HG03460 (cell line): ENCODE results near the gene PRELID1.
A peak's percentile ranks its signal among the peaks of the same experiment; 100 is the strongest.
"Not testable (repeated sequence)": the region's sequence is repeated elsewhere in the genome, so short reads cannot be mapped to it uniquely, and the experiment has no call there.

Experiments used
- ATAC-seq: cut with Tn5 transposase; IDR thresholded peaks from one replicate; pipeline ENCODE4 v1.9.1; 2021; ENCODE audit not compliant: unreplicated experiment

The PRELID1 gene

DNA sequence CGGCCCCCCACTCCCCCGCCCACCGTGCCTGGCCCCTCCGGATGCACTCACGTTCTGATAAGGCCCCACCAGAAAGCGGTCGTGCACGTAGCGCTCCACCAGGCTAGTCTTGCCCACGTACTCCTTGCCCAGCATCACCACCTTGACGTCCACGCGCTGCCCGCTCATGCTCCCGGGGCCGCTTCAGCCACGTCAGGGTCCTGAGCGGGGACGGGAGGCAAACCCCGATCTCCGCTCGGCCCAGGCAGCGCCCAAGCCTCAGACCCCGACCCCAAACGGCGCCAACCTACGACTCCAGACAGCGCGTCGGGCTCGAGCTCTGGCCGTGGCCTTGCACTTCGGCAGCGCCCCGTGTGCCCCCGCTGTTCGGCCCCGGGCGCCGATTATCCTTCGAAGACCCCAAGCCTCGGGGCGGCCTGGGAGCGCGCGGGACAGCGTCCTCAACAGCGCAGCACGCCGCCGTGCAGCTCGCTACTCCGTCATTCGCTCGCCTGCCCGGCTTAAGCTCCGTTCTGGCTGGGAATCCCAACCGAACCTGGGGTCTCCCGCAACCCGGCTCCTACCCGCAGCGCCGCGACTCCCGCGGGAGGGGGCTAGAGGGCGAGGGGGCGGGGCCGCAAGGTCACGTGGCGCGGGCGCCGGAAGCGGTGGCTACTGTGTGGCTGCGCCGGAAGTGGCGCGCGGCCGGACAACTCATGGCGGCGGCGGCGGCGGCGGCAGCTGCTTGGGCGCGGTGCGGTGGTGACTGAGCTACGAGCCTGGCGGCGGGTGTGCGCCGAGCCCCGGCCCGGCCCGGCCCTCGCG, at the start of gene PRELID1, which contains the start of gene RAB24:
PRELID1 (plus strand) TSS at position 679 of the 804 bp plus-strand sequence. CDS start 187 bp downstream, outside the sequence.
RAB24 (minus strand) TSS at position 599 of the 804 bp plus-strand sequence; CDS start at position 168, 431 bp downstream.
- ATAC-seq: peak; percentile 55

DNA sequence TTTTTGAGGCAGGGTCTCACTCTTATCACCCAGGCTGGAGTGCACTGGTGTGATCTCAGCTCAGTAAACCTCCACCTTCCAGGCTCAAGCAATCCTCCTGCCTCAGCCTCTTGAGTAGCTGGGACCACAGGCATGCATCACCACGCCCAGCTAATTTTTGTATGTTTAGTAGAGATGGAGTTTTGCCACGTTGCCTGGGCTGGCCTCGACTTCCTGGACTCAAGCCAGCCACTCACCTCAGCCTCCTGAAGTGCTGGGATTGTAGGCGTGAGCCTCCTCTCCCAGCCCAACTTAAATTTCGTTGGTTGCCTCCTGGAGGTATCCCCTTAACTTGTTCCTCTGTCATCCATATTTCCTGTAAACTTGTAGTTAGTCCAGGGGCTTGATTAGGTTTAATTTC, 47.3 kb upstream of the PRELID1 start:
- no peak for ATAC-seq

GRCh38 chr5:177258711-177259110, 44.9 kb upstream of the PRELID1 start:
- ATAC-seq: not testable (repeated sequence)

DNA sequence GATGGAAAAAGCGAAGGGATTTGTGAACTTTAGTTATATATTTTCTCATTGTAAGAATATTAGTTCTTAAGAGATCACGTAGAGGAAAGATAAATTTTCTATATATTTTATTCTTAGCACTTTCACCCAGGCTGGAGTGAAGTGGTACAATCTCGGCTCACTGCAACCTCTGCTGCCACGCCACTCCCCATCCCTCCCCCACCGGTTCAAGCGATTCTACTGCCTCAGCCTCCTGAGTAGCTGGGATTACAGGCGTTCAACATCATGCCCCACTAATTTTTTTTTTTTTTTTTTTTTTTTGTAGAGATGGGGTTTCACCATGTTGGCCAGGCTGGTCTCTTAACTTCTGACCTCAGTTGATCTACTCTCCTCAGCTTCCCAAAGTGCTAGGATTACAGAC, 42.6 kb upstream of the PRELID1 start:
- no peak for ATAC-seq

DNA sequence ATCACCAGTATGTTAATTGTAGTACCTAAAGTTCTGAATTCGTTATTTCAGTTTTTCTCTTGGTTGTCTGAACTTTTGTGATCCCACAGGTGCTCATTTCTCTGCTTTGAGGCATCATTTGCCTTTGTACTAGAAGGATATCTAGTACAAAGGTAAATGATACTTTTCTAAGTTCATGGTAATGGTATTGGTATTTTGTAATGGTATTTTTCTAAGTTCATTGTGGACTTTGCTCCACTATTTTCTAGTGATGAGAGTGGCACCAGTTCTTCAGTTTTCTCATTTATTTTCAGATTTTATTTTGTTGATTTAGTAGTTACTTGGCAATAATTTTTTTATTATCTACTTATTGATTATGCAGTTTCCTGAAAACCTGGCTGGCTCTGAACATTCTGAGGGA, 42.1 kb upstream of the PRELID1 start:
- no peak for ATAC-seq

GRCh38 chr5:177264178-177264577, 39.4 kb upstream of the PRELID1 start:
- no peak for ATAC-seq

GRCh38 chr5:177265395-177265794, 38.2 kb upstream of the PRELID1 start:
- ATAC-seq: no peak

DNA sequence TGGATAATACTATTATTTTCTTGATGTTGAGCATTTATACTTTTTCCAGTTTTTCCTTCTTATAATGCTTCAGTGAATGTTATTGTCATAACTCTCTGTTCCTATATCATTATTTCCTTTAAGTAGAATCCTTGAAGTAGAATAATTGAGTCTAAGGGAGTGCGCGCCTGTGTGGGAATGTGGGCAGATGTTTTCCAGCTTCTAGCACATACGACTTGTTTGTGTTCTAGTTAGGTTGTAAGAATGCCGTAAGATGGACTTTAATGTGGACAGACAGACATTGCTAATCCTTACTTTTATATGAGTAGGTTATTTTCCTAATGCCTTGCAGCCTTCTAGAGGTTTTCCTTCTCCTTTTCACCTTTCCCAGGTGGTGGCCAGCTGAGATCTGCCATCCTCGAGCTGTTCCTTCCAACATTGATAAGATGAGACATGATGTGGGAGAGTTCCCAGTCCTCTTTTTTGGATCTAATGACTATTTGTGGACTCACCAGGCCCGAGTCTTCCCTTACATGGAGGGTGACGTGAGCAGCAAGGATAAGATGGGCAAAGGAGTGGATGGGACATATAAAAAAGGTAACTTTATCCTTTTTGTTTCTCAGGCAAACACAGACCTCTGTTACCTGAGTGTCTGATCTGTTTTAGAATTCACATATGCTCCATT, 34.2 kb upstream of the PRELID1 start:
- no peak for ATAC-seq

GRCh38 chr5:177269976-177270375, 33.6 kb upstream of the PRELID1 start:
- ATAC-seq: no peak

DNA sequence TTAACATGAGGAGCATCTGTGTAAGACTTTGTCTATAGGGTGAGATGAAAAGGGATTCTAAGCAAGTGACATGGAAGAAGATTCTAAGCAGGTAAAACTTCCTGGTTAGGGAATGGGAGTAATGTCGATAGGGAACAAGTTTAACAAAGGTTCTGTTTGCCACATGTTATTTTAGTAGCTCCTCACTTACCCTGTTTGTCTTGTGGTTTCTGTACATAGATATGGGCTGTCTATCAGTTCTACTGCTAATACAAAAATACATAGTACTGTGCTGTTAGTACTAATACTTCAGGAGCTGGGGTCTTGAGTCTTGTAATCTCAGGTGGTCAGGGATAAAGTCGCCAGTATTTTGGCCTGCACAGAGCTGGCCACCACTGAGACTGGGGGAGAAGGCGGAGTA, 32.9 kb upstream of the PRELID1 start:
- no peak for ATAC-seq

DNA sequence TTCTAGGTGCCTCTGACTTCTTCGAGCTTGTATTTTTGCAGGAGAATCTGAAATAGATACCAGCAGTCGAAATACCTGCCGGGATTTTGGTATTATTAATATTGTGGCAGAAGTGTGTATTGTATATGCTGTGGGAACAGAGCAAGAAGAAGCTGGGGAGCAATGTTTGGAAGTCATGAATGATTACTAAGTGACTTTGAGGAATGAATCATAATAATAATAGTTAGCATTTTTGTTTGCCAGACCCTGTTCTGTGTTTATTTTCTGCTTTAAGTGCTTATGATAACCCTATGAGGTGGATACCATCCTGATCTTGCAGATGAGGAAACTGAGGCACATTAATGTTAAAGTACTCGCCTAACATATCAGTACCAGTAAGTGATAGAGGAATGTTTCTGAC, 32.5 kb upstream of the PRELID1 start:
- ATAC-seq: no peak

DNA sequence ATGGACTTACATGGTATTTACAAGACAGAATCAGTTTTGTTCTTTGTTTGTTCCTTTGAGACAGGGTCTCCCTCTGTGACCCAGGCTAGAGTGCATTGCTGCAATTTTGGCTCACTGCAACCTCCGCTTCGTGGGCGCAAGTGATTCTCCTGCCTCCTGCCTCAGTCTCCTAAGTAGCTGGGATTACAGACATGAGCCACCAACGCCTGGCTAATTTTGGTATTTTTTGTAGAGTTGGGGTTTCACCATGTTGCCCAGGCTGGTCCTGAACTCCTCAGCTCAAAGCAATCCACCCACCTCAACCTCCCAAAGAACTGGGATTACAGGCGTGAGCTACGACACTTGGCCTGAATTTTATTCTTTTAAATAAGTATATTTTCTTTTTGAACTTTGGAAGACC, 27.7 kb upstream of the PRELID1 start:
- ATAC-seq: no peak

GRCh38 chr5:177276886-177277285, 26.7 kb upstream of the PRELID1 start:
- no peak for ATAC-seq

GRCh38 chr5:177288191-177288590, 15.4 kb upstream of the PRELID1 start:
- no peak for ATAC-seq

- ATAC-seq: no peak
Observed at GRCh38 chr5:177290816-177291596, 12.6 kb upstream of the PRELID1 start.

- no peak for ATAC-seq
Observed at GRCh38 chr5:177291735-177292134, 11.9 kb upstream of the PRELID1 start.

DNA sequence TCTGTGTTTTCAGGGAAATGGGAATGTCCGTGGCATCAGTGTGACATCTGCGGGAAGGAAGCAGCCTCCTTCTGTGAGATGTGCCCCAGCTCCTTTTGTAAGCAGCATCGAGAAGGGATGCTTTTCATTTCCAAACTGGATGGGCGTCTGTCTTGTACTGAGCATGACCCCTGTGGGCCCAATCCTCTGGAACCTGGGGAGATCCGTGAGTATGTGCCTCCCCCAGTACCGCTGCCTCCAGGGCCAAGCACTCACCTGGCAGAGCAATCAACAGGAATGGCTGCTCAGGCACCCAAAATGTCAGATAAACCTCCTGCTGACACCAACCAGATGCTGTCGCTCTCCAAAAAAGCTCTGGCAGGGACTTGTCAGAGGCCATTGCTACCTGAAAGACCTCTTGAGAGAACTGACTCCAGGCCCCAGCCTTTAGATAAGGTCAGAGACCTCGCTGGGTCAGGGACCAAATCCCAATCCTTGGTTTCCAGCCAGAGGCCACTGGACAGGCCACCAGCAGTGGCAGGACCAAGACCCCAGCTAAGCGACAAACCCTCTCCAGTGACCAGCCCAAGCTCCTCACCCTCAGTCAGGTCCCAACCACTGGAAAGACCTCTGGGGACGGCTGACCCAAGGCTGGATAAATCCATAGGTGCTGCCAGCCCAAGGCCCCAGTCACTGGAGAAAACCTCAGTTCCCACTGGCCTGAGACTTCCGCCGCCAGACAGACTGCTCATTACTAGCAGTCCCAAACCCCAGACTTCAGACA, 9.6 kb upstream of the PRELID1 start:
- no peak for ATAC-seq

GRCh38 chr5:177294632-177295031, 9.0 kb upstream of the PRELID1 start:
- no peak for ATAC-seq

DNA sequence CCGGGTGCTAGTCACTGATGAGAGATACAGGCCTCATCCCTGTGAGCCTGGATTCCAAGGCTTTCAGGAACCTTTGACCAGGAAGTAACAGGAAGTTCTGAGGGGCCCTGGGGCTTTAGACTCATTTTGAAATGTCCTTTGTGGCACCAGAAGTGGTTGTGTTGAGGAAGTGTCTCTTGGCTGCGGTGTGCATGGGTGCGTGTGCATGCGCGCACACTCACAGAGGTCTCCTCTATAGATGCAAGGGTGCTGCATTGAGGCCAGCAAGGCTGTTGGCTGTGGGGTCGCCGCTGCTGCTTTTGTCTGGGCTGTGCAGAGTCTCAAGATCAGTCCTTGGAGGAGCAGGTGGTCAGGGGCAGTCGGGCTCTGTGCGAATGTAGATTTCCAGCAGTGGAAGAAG, 7.7 kb upstream of the PRELID1 start:
- no peak for ATAC-seq

- ATAC-seq: no peak
Observed at GRCh38 chr5:177296581-177296980, 7.0 kb upstream of the PRELID1 start.

DNA sequence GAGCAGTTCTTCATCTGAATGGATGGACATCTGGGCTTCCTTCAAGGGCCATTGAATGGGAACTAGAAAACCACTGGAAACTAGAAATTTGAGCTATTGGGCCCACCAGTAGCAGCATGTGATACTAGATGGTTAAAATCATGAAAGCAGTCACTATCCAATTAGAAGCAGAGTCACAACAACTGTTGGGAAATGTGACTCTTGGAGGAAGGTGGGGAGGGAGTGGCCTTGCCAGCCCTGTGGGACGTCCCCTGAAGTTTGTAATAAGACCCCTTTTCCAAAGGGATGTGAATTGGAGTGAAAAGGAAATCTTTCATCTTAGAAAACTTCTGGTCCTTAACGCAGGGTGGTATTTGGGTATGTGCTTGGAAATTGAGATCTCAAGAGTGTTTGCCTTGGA, 5.7 kb upstream of the PRELID1 start:
- ATAC-seq: no peak
